C4-2B (cell line): ENCODE measurements around the gene KCNN4.

Source experiments
- CTCF ChIP-seq: fragments of 450-650 bp; conservative IDR thresholded peaks from 2 replicates; pipeline ENCODE4 v1.5.1; 2017; ENCODE audit warnings: mild to moderate bottlenecking
- ZFX ChIP-seq: fragments of 450-650 bp; IDR thresholded peaks from 2 replicates; pipeline ENCODE4 v1.6.1; 2017

GRCh38 chr19:43781630-43782310, 997 bp upstream of the KCNN4 start:
- no peak for TF ChIP-seq CTCF
- no peak for TF ChIP-seq ZFX
